Measurements from ENCODE around the gene HSD11B1L.
"Not testable (repeated sequence)": the region's sequence is repeated elsewhere in the genome, so short reads cannot be mapped to it uniquely, and the experiment has no call there.

HSD11B1L gene

DNA sequence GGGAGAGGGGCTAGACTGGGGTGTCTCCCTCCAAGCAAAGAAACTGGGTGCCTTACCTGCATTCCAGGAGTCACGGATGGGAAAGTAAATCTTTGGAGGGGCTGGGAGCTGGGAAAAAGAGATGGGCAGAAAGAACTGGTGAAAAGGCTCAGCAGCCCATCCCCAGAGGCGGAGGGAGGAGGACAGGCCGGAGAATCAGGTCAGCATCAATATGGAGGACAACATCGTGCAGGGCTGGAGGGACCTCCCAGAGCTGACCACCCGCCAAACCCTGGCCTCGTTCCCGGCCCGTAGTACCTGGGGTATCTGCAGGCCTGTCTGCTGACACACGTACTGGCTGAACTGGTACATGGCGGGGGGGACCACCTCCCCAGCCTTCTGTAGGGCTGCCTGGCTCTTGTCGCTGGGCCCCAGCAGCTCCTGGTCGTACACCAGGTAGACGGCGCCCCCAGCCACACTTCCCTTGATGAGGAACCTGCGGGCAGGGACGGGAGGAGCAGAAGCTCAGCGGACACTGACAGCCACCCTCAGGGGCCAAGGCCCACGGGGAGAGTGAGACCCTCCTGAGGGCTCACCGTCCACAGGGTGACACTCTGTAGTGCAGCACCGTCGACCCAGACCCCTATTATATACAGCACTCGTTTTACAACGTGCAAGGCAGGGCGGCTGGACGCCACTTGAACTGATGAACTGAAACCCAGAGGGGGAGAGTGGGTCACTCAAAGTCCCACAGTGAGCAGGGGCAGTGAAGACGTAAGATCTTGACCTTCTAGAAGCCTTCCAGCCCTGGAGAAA is 1.3 kb upstream of the HSD11B1L start:
- H3K9ac ChIP-seq (ENCODE audit: low read length) = peak overlapping the region; percentile 90
- peaks cover 16% of the 10 kb centered on the region for H3K4me1 ChIP-seq (ENCODE audit: insufficient read depth, low read length)
- peak overlapping the region; percentile 90 to 91 for H3K4me3 ChIP-seq (ENCODE audit: low read depth in 1 of 2, low read length in 2 of 2)
- H3K27ac ChIP-seq (ENCODE audit: low read depth, low read length) = peak overlapping the region; percentile 94
- H3K27me3 ChIP-seq (ENCODE audit: control insufficient read depth in 1 of 2, insufficient read depth in 2 of 2, low read length in 2 of 2) = no peaks in the 10 kb centered on the region
- no peaks in the 10 kb centered on the region for H3K9me3 ChIP-seq (ENCODE audit: low read length)
- no peaks in the 10 kb centered on the region for H3K36me3 ChIP-seq (ENCODE audit: insufficient read depth, low read length)

DNA sequence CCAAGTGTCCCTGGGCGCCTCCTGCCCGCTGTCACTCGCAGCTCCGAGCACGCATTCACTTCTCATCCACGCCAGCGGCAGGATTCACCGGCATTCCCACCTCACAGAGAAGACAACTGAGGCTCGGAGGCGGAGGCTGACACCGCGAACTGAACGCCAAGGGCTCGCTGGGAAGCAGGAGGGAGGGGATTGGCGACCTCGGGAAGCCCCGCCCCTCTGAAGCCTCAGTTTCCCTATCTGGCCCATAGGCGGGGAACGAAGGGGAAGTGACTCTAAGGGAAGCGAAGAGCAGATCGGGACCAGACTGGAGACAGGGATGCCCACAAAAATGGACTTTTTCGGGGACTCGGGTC is 767 bp upstream of the HSD11B1L start:
- Histone ChIP-seq H3K36me3 (ENCODE audit: insufficient read depth, low read length) (no peaks in the 10 kb centered on the region), H3K9me3 (ENCODE audit: low read length) (no peaks in the 10 kb centered on the region), H3K4me3 (ENCODE audit: low read depth in 1 of 2, low read length in 2 of 2) (peak overlapping the region; percentile 90 to 91), H3K27ac (ENCODE audit: low read depth, low read length) (peak overlapping the region; percentile 94), H3K4me1 (ENCODE audit: insufficient read depth, low read length) (peaks cover 16% of the 10 kb centered on the region), H3K9ac (ENCODE audit: low read length) (peak overlapping the region; percentile 90), H3K27me3 (ENCODE audit: control insufficient read depth in 1 of 2, insufficient read depth in 2 of 2, low read length in 2 of 2) (no peaks in the 10 kb centered on the region)

DNA sequence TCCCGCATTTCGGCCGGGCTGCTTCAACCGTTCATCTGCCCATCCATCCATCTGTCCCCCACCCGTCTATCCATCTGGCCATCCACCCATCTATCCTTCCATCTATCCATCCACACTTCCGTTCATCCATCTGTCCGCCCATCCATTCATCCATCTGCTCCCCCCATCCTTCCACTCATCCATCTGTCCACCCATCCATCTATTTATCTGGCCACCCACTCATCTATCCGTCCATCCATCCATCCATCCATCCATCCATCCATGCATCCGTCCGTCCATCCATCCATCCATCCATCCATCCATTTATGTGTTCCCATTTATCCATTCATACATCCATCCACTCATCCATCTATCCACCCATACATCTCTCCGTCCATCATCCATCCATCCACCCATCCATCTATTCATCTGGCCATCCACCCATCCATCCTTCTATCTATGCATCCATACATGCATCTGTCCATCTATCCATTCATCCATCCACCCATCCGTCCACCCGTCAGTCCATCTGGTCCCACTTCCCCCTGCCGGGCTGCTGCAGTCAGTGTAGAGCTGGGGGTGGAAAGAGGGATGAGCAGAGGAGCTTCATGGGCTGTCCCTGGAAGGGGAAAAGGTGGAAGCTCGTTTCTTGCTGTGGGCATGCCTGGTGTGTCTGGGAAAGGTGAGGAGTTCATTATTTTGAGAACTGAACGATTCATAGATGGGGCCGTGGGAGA is 722 bp downstream of the HSD11B1L start:
- H3K9me3 ChIP-seq (ENCODE audit: low read length) = no peaks in the 10 kb centered on the region
- peak overlapping the region; percentile 94 for H3K27ac ChIP-seq (ENCODE audit: low read depth, low read length)
- H3K4me3 ChIP-seq (ENCODE audit: low read depth in 1 of 2, low read length in 2 of 2) = peak overlapping the region; percentile 90 to 91
- no peak overlapping the region for H3K9ac ChIP-seq (ENCODE audit: low read length)
- no peaks in the 10 kb centered on the region for H3K27me3 ChIP-seq (ENCODE audit: control insufficient read depth in 1 of 2, insufficient read depth in 2 of 2, low read length in 2 of 2)
- H3K36me3 ChIP-seq (ENCODE audit: insufficient read depth, low read length) = no peaks in the 10 kb centered on the region
- peaks cover 16% of the 10 kb centered on the region for H3K4me1 ChIP-seq (ENCODE audit: insufficient read depth, low read length)

- H3K4me3 ChIP-seq (ENCODE audit: low read depth in 1 of 2, low read length in 2 of 2) = no peak overlapping the region
- H3K27me3 ChIP-seq (ENCODE audit: control insufficient read depth in 1 of 2, insufficient read depth in 2 of 2, low read length in 2 of 2) = no peaks in the 10 kb centered on the region
- no peak overlapping the region for H3K9ac ChIP-seq (ENCODE audit: low read length)
Measured at GRCh38 chr19:5682107-5682482, 1.3 kb downstream of the HSD11B1L start.

DNA sequence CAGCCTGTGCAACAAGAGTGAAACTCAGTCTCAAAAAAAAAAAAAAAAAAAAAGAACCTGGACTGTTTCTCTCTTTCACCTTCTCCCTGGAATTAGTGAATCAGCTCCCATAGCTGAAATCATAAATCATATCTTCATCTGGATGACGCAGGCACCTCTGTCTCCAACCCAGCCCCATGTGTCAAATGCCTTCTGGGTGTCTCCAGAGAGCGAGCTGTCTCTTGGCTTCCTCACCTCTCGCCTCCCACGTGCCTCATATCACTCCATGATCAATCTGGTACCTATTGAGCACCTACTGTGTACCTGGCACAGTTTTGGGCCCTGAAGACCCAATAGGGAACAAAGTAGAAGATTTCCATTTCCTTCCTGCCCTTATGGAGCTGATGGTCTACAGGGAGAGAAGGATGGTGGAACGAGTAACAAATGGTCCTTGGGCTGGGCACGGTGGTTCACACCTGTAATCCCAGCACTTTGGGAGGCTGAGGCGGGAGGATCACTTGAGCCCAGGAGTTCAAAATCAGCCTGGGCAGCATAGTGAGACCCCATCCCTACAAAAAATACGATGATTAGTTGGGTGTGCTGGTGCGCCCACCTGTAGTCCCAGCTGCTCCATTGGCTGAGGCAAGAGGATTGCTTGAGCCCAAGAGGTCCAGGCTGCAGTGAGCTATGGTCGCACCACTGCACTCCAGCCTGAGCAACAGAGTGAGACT is 2.5 kb downstream of the HSD11B1L start:
- Histone ChIP-seq H3K4me3 (ENCODE audit: low read depth in 1 of 2, low read length in 2 of 2) (no peak overlapping the region), H3K4me1 (ENCODE audit: insufficient read depth, low read length) (peaks cover 16% of the 10 kb centered on the region), H3K36me3 (ENCODE audit: insufficient read depth, low read length) (no peaks in the 10 kb centered on the region), H3K9me3 (ENCODE audit: low read length) (no peaks in the 10 kb centered on the region), H3K27ac (ENCODE audit: low read depth, low read length) (no peak overlapping the region), H3K27me3 (ENCODE audit: control insufficient read depth in 1 of 2, insufficient read depth in 2 of 2, low read length in 2 of 2) (no peaks in the 10 kb centered on the region), H3K9ac (ENCODE audit: low read length) (no peak overlapping the region)

More at GRCh38 chr19:5682107-5682482, 1.3 kb downstream of the HSD11B1L start:
- Histone ChIP-seq H3K4me1 (ENCODE audit: insufficient read depth, low read length) (peaks cover 16% of the 10 kb centered on the region), H3K9me3 (ENCODE audit: low read length) (no peaks in the 10 kb centered on the region), H3K36me3 (ENCODE audit: insufficient read depth, low read length) (no peaks in the 10 kb centered on the region), H3K27ac (ENCODE audit: low read depth, low read length) (no peak overlapping the region)

GRCh38 chr19:5684694-5685430 is 4.0 kb downstream of the HSD11B1L start:
- no peak overlapping the region for H3K4me3 ChIP-seq (ENCODE audit: low read depth in 1 of 2, low read length in 2 of 2)
- H3K36me3 ChIP-seq (ENCODE audit: insufficient read depth, low read length) = no peaks in the 10 kb centered on the region
- no peak overlapping the region for H3K27ac ChIP-seq (ENCODE audit: low read depth, low read length)
- H3K9me3 ChIP-seq (ENCODE audit: low read length) = no peaks in the 10 kb centered on the region
- no peaks in the 10 kb centered on the region for H3K27me3 ChIP-seq (ENCODE audit: control insufficient read depth in 1 of 2, insufficient read depth in 2 of 2, low read length in 2 of 2)
- H3K9ac ChIP-seq (ENCODE audit: low read length) = no peak overlapping the region
- peaks cover 7% of the 10 kb centered on the region for H3K4me1 ChIP-seq (ENCODE audit: insufficient read depth, low read length)

- peak overlapping the region; percentile 78 for H3K27ac ChIP-seq (ENCODE audit: low read depth, low read length)
Measured at GRCh38 chr19:5686326-5686646, 5.5 kb downstream of the HSD11B1L start.

DNA sequence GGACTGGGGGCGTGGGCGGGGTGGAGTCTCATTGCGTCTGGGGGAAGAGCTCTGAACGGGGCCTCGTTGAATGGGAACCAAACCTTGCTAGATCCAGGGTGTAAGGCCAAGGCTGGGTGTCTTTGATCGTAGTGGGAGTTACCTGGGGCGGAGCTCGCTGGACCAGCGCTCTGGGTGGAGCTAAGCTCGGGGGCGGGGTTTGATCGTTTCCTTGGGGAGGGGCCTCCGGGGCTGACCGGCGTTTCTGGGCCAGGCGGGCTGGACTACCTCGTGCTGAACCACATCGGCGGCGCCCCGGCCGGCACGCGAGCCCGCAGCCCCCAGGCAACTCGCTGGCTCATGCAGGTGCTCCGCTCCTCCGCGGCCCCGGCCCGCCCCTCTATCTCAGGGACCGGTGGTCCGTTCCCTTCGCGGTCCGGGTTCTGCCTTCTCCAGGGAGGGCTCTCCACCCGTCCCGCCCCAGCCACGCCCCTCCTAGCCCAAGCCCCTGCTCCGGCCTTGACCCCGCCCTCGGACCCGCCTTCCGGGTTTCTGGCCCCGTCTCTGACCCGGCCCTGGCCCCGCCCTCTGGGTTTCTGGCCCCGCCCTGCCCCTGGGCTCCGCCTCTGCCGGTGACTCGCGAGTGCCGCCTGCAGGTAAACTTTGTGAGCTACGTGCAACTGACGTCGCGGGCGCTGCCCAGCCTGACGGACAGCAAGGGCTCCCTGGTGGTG is 6.0 kb downstream of the HSD11B1L start:
- Histone ChIP-seq H3K27me3 (ENCODE audit: control insufficient read depth in 1 of 2, insufficient read depth in 2 of 2, low read length in 2 of 2) (no peaks in the 10 kb centered on the region), H3K36me3 (ENCODE audit: insufficient read depth, low read length) (peaks cover 1% of the 10 kb centered on the region), H3K4me3 (ENCODE audit: low read depth in 1 of 2, low read length in 2 of 2) (peak overlapping the region; percentile 61 to 68), H3K9me3 (ENCODE audit: low read length) (no peaks in the 10 kb centered on the region), H3K9ac (ENCODE audit: low read length) (no peak overlapping the region), H3K27ac (ENCODE audit: low read depth, low read length) (peak overlapping the region; percentile 78), H3K4me1 (ENCODE audit: insufficient read depth, low read length) (peaks cover 5% of the 10 kb centered on the region)

More at GRCh38 chr19:5686326-5686646, 5.5 kb downstream of the HSD11B1L start:
- no peaks in the 10 kb centered on the region for H3K9me3 ChIP-seq (ENCODE audit: low read length)
- H3K4me3 ChIP-seq (ENCODE audit: low read depth in 1 of 2, low read length in 2 of 2) = peak overlapping the region; percentile 61 to 68
- no peak overlapping the region for H3K9ac ChIP-seq (ENCODE audit: low read length)
- H3K36me3 ChIP-seq (ENCODE audit: insufficient read depth, low read length) = no peaks in the 10 kb centered on the region
- peaks cover 7% of the 10 kb centered on the region for H3K4me1 ChIP-seq (ENCODE audit: insufficient read depth, low read length)
- no peaks in the 10 kb centered on the region for H3K27me3 ChIP-seq (ENCODE audit: control insufficient read depth in 1 of 2, insufficient read depth in 2 of 2, low read length in 2 of 2)

DNA sequence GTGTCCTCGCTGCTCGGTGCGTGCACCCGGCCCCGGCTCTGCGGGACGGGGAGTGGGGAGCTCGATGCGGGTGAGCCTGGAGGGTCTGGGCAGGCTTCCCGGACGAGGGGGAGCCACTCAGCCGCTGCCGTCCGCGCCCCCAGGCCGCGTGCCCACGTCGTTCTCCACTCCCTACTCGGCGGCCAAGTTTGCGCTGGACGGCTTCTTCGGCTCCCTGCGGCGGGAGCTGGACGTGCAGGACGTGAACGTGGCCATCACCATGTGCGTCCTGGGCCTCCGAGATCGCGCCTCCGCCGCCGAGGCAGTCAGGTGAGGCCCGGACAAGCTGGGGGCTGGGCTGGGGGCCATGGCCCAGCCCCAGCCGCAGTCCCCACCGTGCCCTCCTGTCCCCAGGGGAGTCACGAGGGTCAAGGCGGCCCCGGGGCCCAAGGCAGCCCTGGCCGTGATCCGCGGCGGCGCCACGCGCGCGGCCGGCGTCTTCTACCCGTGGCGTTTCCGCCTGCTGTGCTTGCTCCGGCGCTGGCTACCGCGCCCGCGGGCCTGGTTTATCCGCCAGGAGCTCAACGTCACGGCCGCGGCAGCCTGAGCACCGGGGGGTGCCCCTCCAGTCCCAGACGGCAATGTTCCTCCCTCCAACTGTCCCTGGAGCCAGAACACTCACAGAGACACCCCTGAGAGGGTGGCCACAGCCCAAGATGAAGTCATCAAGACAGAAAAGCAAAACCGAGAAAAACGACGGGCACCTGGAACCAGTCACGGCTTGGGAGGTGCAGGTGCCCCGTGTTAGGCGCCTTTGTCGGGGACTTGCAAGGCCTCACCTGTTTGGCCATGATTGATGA is 6.8 kb downstream of the HSD11B1L start:
- Histone ChIP-seq H3K4me3 (ENCODE audit: low read depth in 1 of 2, low read length in 2 of 2) (peak overlapping the region; percentile 61 to 68), H3K27me3 (ENCODE audit: control insufficient read depth in 1 of 2, insufficient read depth in 2 of 2, low read length in 2 of 2) (no peaks in the 10 kb centered on the region), H3K36me3 (ENCODE audit: insufficient read depth, low read length) (peaks cover 9% of the 10 kb centered on the region), H3K9me3 (ENCODE audit: low read length) (no peaks in the 10 kb centered on the region), H3K9ac (ENCODE audit: low read length) (no peak overlapping the region), H3K4me1 (ENCODE audit: insufficient read depth, low read length) (peaks cover 11% of the 10 kb centered on the region), H3K27ac (ENCODE audit: low read depth, low read length) (peak overlapping the region; percentile 78)

GRCh38 chr19:5688262-5688881 is 7.5 kb downstream of the HSD11B1L start:
- Histone ChIP-seq H3K36me3 (ENCODE audit: insufficient read depth, low read length) (peaks cover 17% of the 10 kb centered on the region), H3K4me1 (ENCODE audit: insufficient read depth, low read length) (peaks cover 11% of the 10 kb centered on the region)
- H3K9ac ChIP-seq (ENCODE audit: low read length); H3K27ac ChIP-seq (ENCODE audit: low read depth, low read length); H3K27me3 ChIP-seq (ENCODE audit: control insufficient read depth in 1 of 2, insufficient read depth in 2 of 2, low read length in 2 of 2); H3K9me3 ChIP-seq (ENCODE audit: low read length); H3K4me3 ChIP-seq (ENCODE audit: low read depth in 1 of 2, low read length in 2 of 2): not testable (repeated sequence)
